HepG2 (cell line): ENCODE results near the gene RAB40C.

ENCODE experiments used
- KDM5B ChIP-seq: sonication (generic); formaldehyde crosslinking; IDR thresholded peaks from 2 replicates; pipeline ENCODE4 v1.4.0; 2020; ENCODE audit warnings: missing genetic modification reagents, mild to moderate bottlenecking, borderline replicate concordance
- SNAPC4 ChIP-seq: sonication (generic); formaldehyde crosslinking; IDR thresholded peaks from 2 replicates; pipeline ENCODE4 v1.4.0; 2020; ENCODE audit warnings: mild to moderate bottlenecking, missing genetic modification reagents
- ZNF772 ChIP-seq: sonication (generic); formaldehyde crosslinking; IDR thresholded peaks from 2 replicates; pipeline ENCODE4 v1.5.0; 2020; ENCODE audit warnings: mild to moderate bottlenecking, missing genetic modification reagents

- no peak for TF ChIP-seq SNAPC4
- TF ChIP-seq ZNF772 (CRISPR knock-in tag), result no peak
- TF ChIP-seq KDM5B (CRISPR knock-in tag), result no peak
Measured at GRCh38 chr16:578232-578869, 11.5 kb upstream of the RAB40C start.
